SK-N-MC (cell line): ENCODE data around the gene UBE2E2.

Experiments used
- DNase-seq: peaks from one replicate; pipeline ENCODE4 v3.0.0-alpha.2; 2011; ENCODE audit warnings: low read depth, low spot score
- H3K27ac ChIP-seq: fragments of 200-600 bp; sonication (generic); 2 replicates; pipeline ENCODE4 v1.5.1; 2016; ENCODE audit warnings: mixed run types
- H3K36me3 ChIP-seq: fragments of 200-600 bp; sonication (generic); 2 replicates; pipeline ENCODE4 v1.6.1; 2017; ENCODE audit warnings: antibody characterized with exemption, low read length, mixed read lengths; ENCODE audit not compliant: insufficient read depth
- H3K4me3 ChIP-seq: fragments of 200-600 bp; sonication (generic); 2 replicates; pipeline ENCODE4 v1.5.1; 2016
- H3K9ac ChIP-seq: fragments of 200-600 bp; sonication (generic); 2 replicates; pipeline ENCODE4 v1.8.0; 2017; ENCODE audit warnings: mixed run types, mixed read lengths; ENCODE audit not compliant: insufficient read length
- H3K9me3 ChIP-seq: fragments of 200-600 bp; sonication (generic); 2 replicates; pipeline ENCODE4 v1.6.1; 2017; ENCODE audit warnings: low read depth, mild to moderate bottlenecking, antibody characterized with exemption, low read length, moderate library complexity, mixed read lengths
- EZH2 ChIP-seq: fragments of 200-600 bp; sonication (generic); IDR thresholded peaks from one replicate; pipeline ENCODE4 v1.6.1; 2017; ENCODE audit warnings: antibody characterized with exemption
- FOXP2 ChIP-seq: optimal IDR thresholded peaks from 2 replicates; pipeline ENCODE3; 2011; ENCODE audit warnings: mild to moderate bottlenecking, moderate library complexity; ENCODE audit not compliant: insufficient read depth; ENCODE audit errors: extremely low read length, control extremely low read depth
- POLR2AphosphoS5 ChIP-seq: IDR thresholded peaks from 2 replicates; pipeline ENCODE4 v1.6.1; 2012; ENCODE audit warnings: mild to moderate bottlenecking, low read depth, low read length, borderline replicate concordance

UBE2E2 gene

DNA sequence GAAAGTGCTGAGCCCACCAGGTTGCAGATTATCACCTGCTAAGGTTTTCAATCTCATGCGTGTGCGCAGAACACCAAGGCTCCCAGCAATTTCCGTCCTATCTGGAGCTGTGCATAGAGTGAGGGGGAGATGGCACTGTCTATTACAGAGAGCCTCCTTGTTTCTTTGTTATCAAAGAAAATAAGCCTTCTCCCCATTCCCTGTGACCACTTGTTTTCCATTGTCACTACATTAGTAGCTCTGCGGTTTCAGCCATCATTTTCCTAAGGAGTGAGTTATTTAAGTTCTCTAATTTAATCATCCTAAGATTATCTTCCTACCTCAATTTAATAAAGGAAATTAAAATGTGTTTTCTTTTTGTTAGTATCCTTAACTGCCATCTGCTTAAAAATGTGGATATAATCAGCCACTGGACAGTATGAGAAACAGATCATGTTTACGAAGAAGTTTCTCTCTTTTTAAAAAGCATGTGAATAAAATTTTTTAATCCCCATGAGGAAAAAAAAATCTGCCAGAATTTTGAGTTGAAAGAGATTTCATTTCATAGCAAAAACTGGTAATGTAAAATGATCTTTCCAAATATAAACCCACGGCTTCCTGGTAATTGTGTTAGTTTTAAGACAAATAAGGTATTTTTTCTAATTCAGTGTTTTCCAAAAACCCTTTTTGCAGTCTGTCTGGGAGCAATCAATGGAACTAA is 430.3 kb downstream of the UBE2E2 start:
- TF ChIP-seq POLR2AphosphoS5, result no peak
- Histone ChIP-seq H3K4me3 (no peak overlapping the region), H3K27ac (no peak overlapping the region), H3K36me3 (no peaks in the 10 kb centered on the region), H3K9me3 (no peaks in the 10 kb centered on the region), H3K9ac (no peak overlapping the region)
- no peak for DNase-seq

DNA sequence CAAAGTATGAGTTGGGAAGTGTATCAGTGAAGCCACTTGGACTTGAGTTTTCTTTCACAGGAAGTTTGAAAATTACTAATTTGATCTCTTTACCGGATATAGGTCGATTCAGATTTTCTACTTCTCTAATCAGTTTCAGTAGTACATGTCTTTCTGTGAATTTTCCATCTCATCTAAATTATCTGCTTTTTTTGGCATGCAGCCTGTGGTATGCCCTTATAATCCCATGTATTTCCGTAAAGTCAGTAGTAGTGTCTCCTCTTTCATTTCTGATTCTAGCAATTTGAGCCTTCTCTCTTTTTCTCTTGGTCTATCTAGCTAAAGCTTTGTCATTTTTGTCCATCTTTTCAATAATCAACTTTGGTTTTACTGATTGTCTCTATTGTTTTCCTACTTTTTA is 434.2 kb downstream of the UBE2E2 start:
- H3K4me3 ChIP-seq, result no peak overlapping the region
- TF ChIP-seq EZH2 (no peak), POLR2AphosphoS5 (no peak), FOXP2 (no peak)
- no peak overlapping the region for H3K9ac ChIP-seq
- no peaks in the 10 kb centered on the region for H3K36me3 ChIP-seq
- no peak for DNase-seq
- H3K9me3 ChIP-seq, result no peaks in the 10 kb centered on the region
- no peak overlapping the region for H3K27ac ChIP-seq

DNA sequence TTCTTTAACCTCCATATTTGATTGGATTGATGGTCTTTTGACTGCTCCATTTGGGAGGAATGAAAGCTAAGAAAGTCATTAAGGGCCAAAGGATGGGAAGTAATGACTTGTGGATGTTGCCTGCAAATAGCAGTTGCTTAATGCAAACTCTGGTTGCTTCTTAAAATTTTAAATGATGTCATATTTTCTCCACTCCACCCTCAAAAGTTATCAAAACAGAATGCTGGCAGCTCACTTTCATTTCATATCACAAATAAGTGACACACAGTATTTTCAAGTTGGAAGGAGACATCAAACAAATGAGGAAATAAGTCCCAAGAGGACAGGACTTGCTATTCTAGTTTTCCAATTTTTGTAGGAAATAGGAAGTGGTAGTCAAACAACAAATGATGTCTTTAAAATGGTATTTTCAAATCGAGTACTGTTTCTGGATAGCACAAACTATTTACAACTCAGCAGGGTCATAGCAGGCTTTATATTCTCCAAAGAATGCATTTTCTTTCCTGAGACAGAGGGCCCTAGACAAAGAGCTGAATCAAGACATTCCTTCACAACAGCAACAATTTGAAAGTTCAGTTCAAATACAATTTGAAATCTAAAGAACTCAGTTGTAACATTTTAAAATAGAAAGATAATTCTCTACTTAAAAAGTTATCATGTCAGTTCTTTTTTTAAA is 437.5 kb downstream of the UBE2E2 start:
- H3K9me3 ChIP-seq, result no peaks in the 10 kb centered on the region
- H3K36me3 ChIP-seq, result no peaks in the 10 kb centered on the region
- TF ChIP-seq POLR2AphosphoS5 (no peak), FOXP2 (no peak), EZH2 (no peak)
- H3K27ac ChIP-seq, result no peak overlapping the region
- no peak overlapping the region for H3K9ac ChIP-seq
- DNase-seq, result no peak
- H3K4me3 ChIP-seq, result no peak overlapping the region
